ENCODE data around the gene MMP23B.
"Not testable (repeated sequence)": the region's sequence is repeated elsewhere in the genome, so short reads cannot be mapped to it uniquely, and the experiment has no call there.

Gene MMP23B

DNA sequence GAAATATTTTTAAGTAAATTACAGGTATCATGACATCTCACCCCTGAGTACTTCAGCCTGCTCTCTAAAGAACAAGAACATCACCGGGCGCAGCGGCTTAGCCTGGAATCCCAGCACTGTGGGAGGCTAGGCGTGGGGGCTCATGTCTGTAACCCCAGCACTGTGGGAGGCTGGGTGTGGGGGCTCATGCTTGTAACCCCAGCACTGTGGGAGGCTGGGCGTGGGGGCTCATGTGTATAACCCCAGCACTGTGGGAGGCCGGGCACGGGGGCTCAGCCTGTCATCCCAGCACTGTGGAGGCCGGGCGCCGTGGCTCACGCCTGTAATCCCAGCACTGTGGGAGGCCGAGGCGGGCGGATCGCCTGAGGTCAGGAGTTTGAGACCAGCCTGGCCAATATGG is 34.6 kb downstream of the MMP23B start:
- Histone ChIP-seq H3K4me1 (ENCODE audit: control insufficient read depth, insufficient read depth, low read length) (peaks cover 5% of the 10 kb centered on the region), H3K9me3 (replicated peaks; ENCODE audit: low read length) (no peaks in the 10 kb centered on the region), H3K27me3 (ENCODE audit: control insufficient read depth, insufficient read depth, low read length) (no peaks in the 10 kb centered on the region), H3K4me3 (ENCODE audit: low read length) (no peak overlapping the region), H3K36me3 (ENCODE audit: insufficient read depth, low read length) (peaks cover 28% of the 10 kb centered on the region), H3K4me2 (ENCODE audit: low read length) (no peak overlapping the region), H3K9ac (ENCODE audit: low read depth, low read length) (no peak overlapping the region)

DNA sequence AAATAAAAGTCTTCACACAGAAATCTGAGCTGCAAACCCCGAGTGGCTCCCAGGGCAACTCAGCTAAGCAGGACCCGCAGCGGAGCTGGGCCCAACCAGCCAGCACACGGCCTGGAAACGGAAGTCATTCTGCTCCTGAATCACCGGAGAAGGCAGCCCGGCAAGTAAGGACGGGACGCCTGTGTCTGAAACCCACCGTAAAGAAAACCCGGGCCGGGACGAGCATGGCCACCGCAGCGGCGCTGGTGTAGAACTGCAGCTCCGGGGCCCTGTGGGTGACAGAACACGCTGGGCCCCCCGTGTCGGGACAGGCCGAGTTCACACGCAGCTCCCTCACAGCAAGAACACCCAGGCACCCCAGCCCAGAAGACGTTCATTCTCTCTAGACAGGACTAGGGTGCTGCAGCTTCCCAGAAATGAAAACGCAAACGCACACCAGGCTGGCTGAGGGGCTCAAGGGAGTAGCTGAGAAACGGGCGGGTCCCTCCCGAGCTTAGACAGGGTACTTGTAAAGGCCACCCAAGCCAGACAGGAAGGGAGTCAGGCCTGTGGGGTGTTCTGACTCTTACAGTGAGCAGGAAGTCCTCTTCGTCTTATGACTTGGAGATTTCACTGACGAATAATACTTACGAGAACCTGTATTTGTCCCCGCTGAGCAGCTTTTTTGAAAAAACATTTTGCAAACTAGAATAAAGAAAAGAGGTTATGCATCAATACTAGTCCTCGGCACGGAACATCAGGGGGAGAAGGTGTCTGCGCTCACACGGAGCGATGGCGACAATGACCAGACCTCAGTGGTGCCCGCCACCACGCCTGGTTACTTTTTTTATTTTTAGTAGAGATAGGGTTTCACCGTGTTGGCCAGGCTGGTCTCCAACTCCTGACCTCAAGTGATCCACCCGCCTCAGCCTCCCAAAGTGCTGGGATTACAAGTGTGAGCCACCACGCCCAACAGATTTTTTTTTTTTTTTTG is 37.8 kb downstream of the MMP23B start:
- H3K4me1 ChIP-seq (ENCODE audit: control insufficient read depth, insufficient read depth, low read length) = no peaks in the 10 kb centered on the region
- no peaks in the 10 kb centered on the region for H3K27me3 ChIP-seq (ENCODE audit: control insufficient read depth, insufficient read depth, low read length)
- H3K9me3 ChIP-seq (replicated peaks; ENCODE audit: low read length) = no peaks in the 10 kb centered on the region
- peaks cover 37% of the 10 kb centered on the region for H3K36me3 ChIP-seq (ENCODE audit: insufficient read depth, low read length)
- no peak overlapping the region for H3K4me2 ChIP-seq (ENCODE audit: low read length)
- no peak overlapping the region for H3K9ac ChIP-seq (ENCODE audit: low read depth, low read length)
- no peak overlapping the region for H3K4me3 ChIP-seq (ENCODE audit: low read length)

DNA sequence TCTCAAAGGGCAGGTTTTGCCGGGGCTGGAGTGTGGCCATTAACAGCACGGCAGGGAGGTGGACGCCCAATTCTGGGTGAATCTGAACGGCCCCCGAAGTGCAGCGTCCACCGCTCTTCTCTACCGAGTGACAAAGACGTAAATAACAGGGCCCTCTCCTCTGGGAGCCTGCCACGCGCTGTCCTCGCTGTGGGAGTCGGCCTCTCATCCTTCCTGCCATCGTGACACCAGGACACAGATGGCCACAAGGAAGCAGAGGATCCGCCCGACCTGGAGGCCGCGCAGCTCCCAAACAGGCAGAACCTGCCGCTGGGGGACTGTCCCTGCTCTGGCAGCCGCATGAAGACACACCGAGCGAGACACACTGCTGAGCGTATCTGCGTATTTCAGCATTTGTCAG is 38.9 kb downstream of the MMP23B start:
- Histone ChIP-seq H3K4me2 (ENCODE audit: low read length) (no peak overlapping the region), H3K27me3 (ENCODE audit: control insufficient read depth, insufficient read depth, low read length) (no peaks in the 10 kb centered on the region), H3K9ac (ENCODE audit: low read depth, low read length) (no peak overlapping the region), H3K9me3 (replicated peaks; ENCODE audit: low read length) (no peaks in the 10 kb centered on the region), H3K4me3 (ENCODE audit: low read length) (no peak overlapping the region), H3K4me1 (ENCODE audit: control insufficient read depth, insufficient read depth, low read length) (no peaks in the 10 kb centered on the region), H3K36me3 (ENCODE audit: insufficient read depth, low read length) (peaks cover 30% of the 10 kb centered on the region)

DNA sequence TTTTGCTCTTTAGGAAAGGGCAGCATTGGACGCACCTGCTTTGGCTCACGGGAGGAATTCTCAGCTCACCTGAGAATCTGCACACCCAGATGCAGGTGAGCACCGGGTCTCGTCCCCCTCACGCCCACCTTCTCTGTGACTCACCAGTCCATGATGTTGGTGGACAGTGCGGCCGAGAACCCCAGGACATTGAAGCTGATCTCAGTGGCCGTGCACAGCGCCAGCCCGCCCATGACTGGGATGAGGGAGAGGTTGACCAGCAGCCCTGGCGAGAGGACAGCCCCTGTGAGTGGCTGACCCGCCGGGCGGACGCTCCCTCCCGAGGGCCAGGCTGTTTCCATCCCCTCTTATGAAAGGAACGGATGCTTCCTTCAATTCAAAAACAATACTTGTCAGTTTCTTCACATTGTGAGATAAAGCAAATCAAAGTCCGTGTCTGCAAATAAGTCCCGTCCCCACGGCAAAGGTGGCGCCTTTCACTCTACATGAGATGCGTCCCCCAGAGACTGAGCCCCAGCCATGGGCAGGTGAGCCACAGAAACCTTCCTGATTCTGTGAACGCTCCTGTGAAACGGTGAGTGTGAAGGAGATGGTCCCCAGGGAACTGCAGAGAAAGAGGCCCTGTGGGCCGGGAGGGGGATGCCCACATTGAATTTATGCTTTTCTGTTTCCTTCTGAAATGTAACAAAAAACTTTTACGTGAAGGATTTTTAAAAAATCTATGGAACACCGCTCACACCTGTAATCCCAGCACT is 39.6 kb downstream of the MMP23B start:
- Histone ChIP-seq H3K4me3 (ENCODE audit: low read length) (no peak overlapping the region), H3K36me3 (ENCODE audit: insufficient read depth, low read length) (peaks cover 24% of the 10 kb centered on the region), H3K4me2 (ENCODE audit: low read length) (no peak overlapping the region), H3K9ac (ENCODE audit: low read depth, low read length) (no peak overlapping the region), H3K27me3 (ENCODE audit: control insufficient read depth, insufficient read depth, low read length) (no peaks in the 10 kb centered on the region), H3K4me1 (ENCODE audit: control insufficient read depth, insufficient read depth, low read length) (no peaks in the 10 kb centered on the region), H3K9me3 (replicated peaks; ENCODE audit: low read length) (no peaks in the 10 kb centered on the region)

DNA sequence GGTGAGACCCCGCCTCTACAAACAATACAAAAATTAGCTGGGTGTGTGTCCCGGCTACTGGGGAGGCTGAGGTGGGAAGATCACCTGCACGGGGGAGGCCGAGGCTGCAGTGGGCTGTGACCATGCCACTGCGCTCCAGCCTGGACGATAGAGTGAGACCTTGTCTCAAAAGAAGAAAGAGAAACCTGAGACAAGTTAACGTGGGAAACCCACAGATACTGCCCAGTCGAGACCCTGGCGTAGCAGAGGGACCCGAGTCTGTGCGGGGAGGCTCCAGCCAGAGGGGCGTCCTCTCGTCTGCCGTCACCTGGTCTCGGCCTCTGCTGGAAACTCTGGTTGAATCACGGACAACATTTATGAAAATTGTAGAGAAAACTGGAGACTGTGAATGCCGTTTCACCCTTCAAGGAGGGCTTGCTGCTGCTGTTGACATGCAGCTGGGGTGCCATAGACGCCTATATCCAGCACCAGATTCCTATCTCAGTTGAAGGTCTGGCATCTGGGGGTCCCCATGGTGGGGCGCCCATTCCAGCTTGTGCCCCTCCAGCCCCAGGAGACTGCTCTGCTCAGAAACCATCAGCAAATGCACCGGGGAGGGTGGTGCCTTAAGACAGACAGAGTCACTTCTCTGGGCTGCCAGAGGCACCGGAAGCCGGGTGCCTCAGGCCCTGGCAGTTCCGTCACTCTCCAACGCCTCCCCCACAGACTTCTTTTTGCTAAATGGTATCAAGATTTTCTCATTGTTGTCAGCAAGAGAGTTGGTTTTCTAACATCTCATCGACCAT is 40.4 kb downstream of the MMP23B start:
- H3K4me3 ChIP-seq (ENCODE audit: low read length) = no peak overlapping the region
- no peaks in the 10 kb centered on the region for H3K4me1 ChIP-seq (ENCODE audit: control insufficient read depth, insufficient read depth, low read length)
- no peak overlapping the region for H3K9ac ChIP-seq (ENCODE audit: low read depth, low read length)
- no peak overlapping the region for H3K4me2 ChIP-seq (ENCODE audit: low read length)
- peaks cover 24% of the 10 kb centered on the region for H3K36me3 ChIP-seq (ENCODE audit: insufficient read depth, low read length)
- H3K27me3 ChIP-seq (ENCODE audit: control insufficient read depth, insufficient read depth, low read length) = no peaks in the 10 kb centered on the region
- no peaks in the 10 kb centered on the region for H3K9me3 ChIP-seq (replicated peaks; ENCODE audit: low read length)

DNA sequence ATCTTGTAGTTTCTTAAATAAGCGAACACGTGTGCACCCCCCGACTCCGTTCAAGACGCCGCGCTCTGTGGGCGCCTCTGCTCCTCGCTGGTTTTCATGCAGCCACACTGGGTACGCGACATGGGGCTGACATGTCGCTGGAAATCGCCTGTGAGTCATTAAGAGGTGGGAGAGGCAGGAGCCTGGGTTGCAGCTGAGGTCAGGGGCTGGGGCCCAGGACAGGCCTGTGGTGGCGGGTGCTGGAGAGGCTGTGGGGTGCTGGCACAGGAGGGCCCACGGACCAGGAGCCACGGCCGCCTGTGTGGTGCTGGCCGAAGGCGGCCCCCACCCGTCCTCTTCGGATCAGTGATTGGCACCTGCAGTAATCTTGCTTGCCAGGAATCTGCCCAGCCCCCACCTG is 42.8 kb downstream of the MMP23B start:
- H3K36me3 ChIP-seq (ENCODE audit: insufficient read depth, low read length) = peaks cover 19% of the 10 kb centered on the region
- not testable (repeated sequence) for H3K9me3 ChIP-seq (replicated peaks; ENCODE audit: low read length); H3K4me3 ChIP-seq (ENCODE audit: low read length); H3K4me2 ChIP-seq (ENCODE audit: low read length); H3K9ac ChIP-seq (ENCODE audit: low read depth, low read length); H3K4me1 ChIP-seq (ENCODE audit: control insufficient read depth, insufficient read depth, low read length); H3K27me3 ChIP-seq (ENCODE audit: control insufficient read depth, insufficient read depth, low read length)

DNA sequence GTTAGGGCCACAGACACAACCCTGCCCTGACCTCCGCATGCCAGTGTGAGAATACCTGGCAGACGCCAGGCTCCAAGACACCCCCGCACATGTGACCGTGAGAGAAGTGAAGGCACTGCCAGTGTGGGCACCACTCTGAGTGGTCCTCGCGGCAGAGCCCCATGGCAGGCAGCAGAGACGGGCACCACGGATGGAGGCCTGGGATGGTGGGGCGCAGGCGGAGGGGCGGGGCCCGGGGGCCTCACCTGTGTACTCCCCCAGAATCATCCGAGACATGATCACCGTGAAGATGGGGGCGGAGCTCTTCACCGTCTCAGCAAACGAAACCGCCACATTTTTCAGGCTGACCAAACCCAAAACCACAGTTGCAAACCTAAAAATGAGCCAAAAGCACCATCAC is 43.2 kb downstream of the MMP23B start:
- peaks cover 17% of the 10 kb centered on the region for H3K36me3 ChIP-seq (ENCODE audit: insufficient read depth, low read length)
- not testable (repeated sequence) for H3K9me3 ChIP-seq (replicated peaks; ENCODE audit: low read length); H3K4me3 ChIP-seq (ENCODE audit: low read length); H3K9ac ChIP-seq (ENCODE audit: low read depth, low read length); H3K4me1 ChIP-seq (ENCODE audit: control insufficient read depth, insufficient read depth, low read length); H3K4me2 ChIP-seq (ENCODE audit: low read length); H3K27me3 ChIP-seq (ENCODE audit: control insufficient read depth, insufficient read depth, low read length)

DNA sequence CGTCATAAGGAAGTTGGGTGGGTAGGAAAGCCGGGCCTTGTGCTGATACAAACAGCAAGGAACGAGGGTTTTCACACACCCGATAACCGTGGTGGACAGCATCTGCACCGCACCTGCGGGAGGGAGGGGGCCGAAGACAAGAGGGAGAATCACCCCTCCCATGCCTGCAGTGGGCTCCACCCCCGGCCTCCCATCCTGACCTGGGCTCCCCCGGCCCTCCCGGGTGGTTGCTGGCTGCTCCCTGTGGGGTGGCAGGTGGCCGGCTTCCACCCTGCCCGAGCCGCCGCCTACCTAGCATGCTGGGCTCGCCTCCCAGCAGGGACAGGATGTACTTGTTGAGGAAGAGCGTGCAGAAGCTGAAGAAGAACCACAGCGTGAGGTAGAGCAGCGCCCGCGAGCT is 44.1 kb downstream of the MMP23B start:
- H3K4me2 ChIP-seq (ENCODE audit: low read length); H3K9me3 ChIP-seq (replicated peaks; ENCODE audit: low read length); H3K27me3 ChIP-seq (ENCODE audit: control insufficient read depth, insufficient read depth, low read length); H3K9ac ChIP-seq (ENCODE audit: low read depth, low read length); H3K4me1 ChIP-seq (ENCODE audit: control insufficient read depth, insufficient read depth, low read length); H3K4me3 ChIP-seq (ENCODE audit: low read length): not testable (repeated sequence)
- H3K36me3 ChIP-seq (ENCODE audit: insufficient read depth, low read length) = peaks cover 13% of the 10 kb centered on the region

DNA sequence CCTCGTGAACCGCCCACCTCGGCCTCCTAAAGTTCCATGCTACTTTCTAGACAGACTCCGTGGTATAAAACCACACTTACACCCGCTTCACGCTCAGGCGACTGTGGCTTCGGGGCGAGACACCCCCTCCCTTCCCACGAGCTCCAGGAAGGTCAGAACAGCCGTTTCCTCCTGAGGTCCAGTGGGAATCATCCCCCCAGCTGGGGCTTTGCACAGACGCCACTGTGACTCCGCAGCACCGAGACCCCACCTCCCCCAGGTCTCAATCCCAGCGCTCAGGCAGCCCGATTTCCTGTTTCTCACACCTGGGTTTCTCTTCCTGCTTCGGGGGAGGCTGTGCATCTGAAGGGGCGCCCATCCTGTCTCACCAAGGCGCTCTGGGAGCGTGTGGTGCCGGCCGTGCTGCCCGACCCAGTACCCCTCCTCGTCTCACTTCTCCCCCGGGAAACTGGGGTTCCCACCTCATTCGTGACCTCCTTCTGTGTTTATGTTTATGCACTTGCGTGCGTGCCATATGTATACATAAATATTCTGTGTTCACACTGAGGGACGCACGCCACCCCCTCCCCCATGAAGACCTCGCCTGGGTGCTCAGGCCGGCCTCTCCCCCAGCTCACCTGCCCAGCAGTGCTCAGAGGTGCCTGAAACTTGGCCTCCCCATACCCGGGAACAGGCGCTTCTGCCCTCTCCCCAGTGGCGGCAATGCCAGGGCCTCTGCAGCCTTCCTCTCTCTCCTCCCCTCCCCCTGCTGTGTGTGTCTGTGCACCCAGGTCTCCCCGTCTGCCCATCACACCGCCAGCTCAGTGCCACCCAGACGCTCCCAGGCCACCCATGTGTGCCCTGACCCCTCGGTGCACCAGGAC is 46.0 kb downstream of the MMP23B start:
- H3K4me1 ChIP-seq (ENCODE audit: control insufficient read depth, insufficient read depth, low read length) = no peaks in the 10 kb centered on the region
- no peak overlapping the region for H3K9ac ChIP-seq (ENCODE audit: low read depth, low read length)
- H3K4me2 ChIP-seq (ENCODE audit: low read length) = no peak overlapping the region
- H3K36me3 ChIP-seq (ENCODE audit: insufficient read depth, low read length) = peaks cover 8% of the 10 kb centered on the region
- no peaks in the 10 kb centered on the region for H3K9me3 ChIP-seq (replicated peaks; ENCODE audit: low read length)
- no peak overlapping the region for H3K4me3 ChIP-seq (ENCODE audit: low read length)
- no peaks in the 10 kb centered on the region for H3K27me3 ChIP-seq (ENCODE audit: control insufficient read depth, insufficient read depth, low read length)

DNA sequence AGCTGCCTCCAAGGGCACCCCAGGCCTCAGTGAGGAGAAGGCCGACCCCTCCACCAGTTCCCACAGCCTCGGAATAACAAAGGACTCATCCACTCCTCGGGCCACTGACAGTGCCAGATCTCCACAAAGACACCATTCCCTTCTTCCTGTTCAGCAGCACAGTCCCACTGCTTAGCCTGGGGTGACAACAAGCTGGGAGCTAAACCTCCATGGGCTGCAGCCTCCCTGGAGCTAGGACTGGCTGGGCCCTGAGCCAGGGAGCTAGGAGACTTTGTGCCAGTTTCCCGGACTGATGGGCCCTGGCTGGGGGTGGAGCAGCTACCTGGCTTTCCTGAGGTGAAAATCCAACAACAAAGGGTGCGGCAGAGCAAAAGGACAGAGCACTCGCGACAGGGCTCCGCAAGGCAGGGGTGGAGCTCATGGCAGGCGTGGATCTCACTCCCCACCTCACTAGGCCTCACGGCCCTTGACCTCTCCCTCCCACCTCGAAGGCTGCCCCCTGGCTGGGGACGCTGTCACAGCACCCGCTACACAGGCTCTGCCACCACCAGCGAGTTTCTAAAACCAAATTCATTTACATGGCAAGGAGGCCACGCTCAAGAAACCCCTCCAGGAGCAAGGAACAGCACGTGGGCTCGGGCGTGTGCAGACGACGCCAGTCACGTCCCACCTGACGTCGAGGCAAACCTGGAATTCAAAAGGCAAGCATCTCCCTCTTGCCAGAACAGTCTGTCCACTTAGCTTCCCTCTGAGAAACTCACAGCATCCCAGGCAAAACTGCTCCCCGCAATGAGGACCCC is 46.8 kb downstream of the MMP23B start:
- H3K4me2 ChIP-seq (ENCODE audit: low read length) = no peak overlapping the region

More for the DNA sequence above, 46.8 kb downstream of the MMP23B start:
- Histone ChIP-seq H3K4me1 (ENCODE audit: control insufficient read depth, insufficient read depth, low read length) (no peaks in the 10 kb centered on the region), H3K4me3 (ENCODE audit: low read length) (no peak overlapping the region), H3K27me3 (ENCODE audit: control insufficient read depth, insufficient read depth, low read length) (no peaks in the 10 kb centered on the region), H3K9me3 (replicated peaks; ENCODE audit: low read length) (no peaks in the 10 kb centered on the region), H3K9ac (ENCODE audit: low read depth, low read length) (no peak overlapping the region), H3K36me3 (ENCODE audit: insufficient read depth, low read length) (peaks cover 10% of the 10 kb centered on the region)

Data from skeletal muscle satellite cell (primary cell).